Common myeloid progenitor, CD34-positive (primary cell): ENCODE results near the gene GMCL1.

Source experiments
- CTCF ChIA-PET: fragments of 350-600 bp; sonication (Branson Sonifier 250); formaldehyde crosslinking; loops from one replicate; lab custom pipeline; 2021; ENCODE audit warnings: antibody characterized with exemption; lab: Charles Lee
- POLR2A ChIA-PET: fragments of 350-600 bp; sonication (Branson Sonifier 250); formaldehyde crosslinking; loops from one replicate; lab custom pipeline; 2021; ENCODE audit warnings: antibody characterized with exemption; lab: Charles Lee
- DNase-seq, 3 donors: peaks; one replicate each; pipeline versions ENCODE4 v3.0.0 to v3.0.0-alpha.2; 2013
- H3K27ac ChIP-seq, 2 experiments: 1 replicate in 1 of 2; 2 replicates in 1 of 2; pipeline ENCODE4 v1.7.0; 2013; ENCODE audit warnings: inconsistent platforms in 2 of 2, low read length in 2 of 2, mild to moderate bottlenecking in 2 of 2, low read depth in 1 of 2, moderate library complexity in 1 of 2; ENCODE audit not compliant: severe bottlenecking in 2 of 2, insufficient read depth in 1 of 2, poor library complexity in 1 of 2
- H3K27me3 ChIP-seq, 5 experiments: replicated peaks in 2 of 5; 1 replicate in 3 of 5; 2 replicates in 2 of 5; pipeline versions ENCODE4 v1.6.1 to v1.7.0; 2013; ENCODE audit warnings: low read length in 4 of 5, mild to moderate bottlenecking in 2 of 5, moderate library complexity in 2 of 5, inconsistent platforms in 1 of 5; ENCODE audit not compliant: insufficient read depth in 5 of 5, control insufficient read depth in 4 of 5
- H3K36me3 ChIP-seq, 4 experiments: 1 replicate in 2 of 4; 2 replicates in 2 of 4; pipeline versions ENCODE4 v1.6.1 to v1.7.0; 2013; ENCODE audit warnings: low read length in 3 of 4, control low read depth in 1 of 4, mild to moderate bottlenecking in 1 of 4; ENCODE audit not compliant: control insufficient read depth in 4 of 4, insufficient read depth in 4 of 4
- H3K4me1 ChIP-seq, 4 experiments: 1 replicate in 3 of 4; 2 replicates in 1 of 4; pipeline versions ENCODE4 v1.6.1 to v1.7.1; 2013; ENCODE audit warnings: low read length in 3 of 4, mild to moderate bottlenecking in 3 of 4, control low read depth in 1 of 4, inconsistent platforms in 1 of 4, moderate library complexity in 1 of 4; ENCODE audit not compliant: control insufficient read depth in 4 of 4, insufficient read depth in 4 of 4; ENCODE audit errors: control extremely low read depth in 1 of 4
- H3K4me3 ChIP-seq, 7 experiments: 1 replicate in 4 of 7; 2 replicates in 3 of 7; pipeline versions ENCODE4 v1.5.1 to v1.7.0; 2013; ENCODE audit warnings: mild to moderate bottlenecking in 7 of 7, low read length in 6 of 7, moderate library complexity in 6 of 7, inconsistent platforms in 2 of 7, low read depth in 2 of 7, control low read depth in 1 of 7; ENCODE audit not compliant: insufficient read depth in 4 of 7, control insufficient read depth in 1 of 7; ENCODE audit errors: extremely low read depth in 1 of 7
- H3K9me3 ChIP-seq, 5 experiments: 1 replicate in 4 of 5; 2 replicates in 1 of 5; pipeline versions ENCODE4 v1.6.1 to v1.7.1; 2013; ENCODE audit warnings: low read length in 4 of 5, mild to moderate bottlenecking in 2 of 5, inconsistent platforms in 1 of 5, low read depth in 1 of 5, moderate library complexity in 1 of 5; ENCODE audit not compliant: control insufficient read depth in 4 of 5, insufficient read depth in 2 of 5; ENCODE audit errors: control extremely low read depth in 1 of 5
- WGBS: methylation state at CpG from one replicate; pipeline ENCODE4 v1.1.5; 2013; ENCODE audit not compliant: insufficient coverage; 5-methylcytosine and 5-hydroxymethylcytosine counted together

GMCL1 gene

GRCh38 chr2:69926849-69927515 is 97.5 kb downstream of the GMCL1 start:
- POLR2A ChIA-PET = no interaction called here
- no peak for DNase-seq
- H3K9me3 ChIP-seq = no peaks in the 10 kb centered on the region
- no peak overlapping the region for H3K27ac ChIP-seq
- peaks cover 15 to 53% (median 24%) of the 10 kb centered on the region in 4 experiments for H3K36me3 ChIP-seq
- CTCF ChIA-PET = interaction anchor here (0.7 to 1.5 kb wide), 3 partner anchors 8 to 16 kb away, joined by 3 read pairs; no protein-coding TSS in a partner anchor
- WGBS = 90% methylated on average over 3 of the region's 3 CpGs
- H3K4me1 ChIP-seq = peaks cover 3 to 11% (median 4%) of the 10 kb centered on the region in 4 experiments
- H3K4me3 ChIP-seq = peak overlapping the region in 1 of 7 experiments; percentile 27
- no peaks in the 10 kb centered on the region for H3K27me3 ChIP-seq
